Loucy (cell line): ENCODE measurements around the gene CDK15.

Experiments used
- EZH2phosphoT487 ChIP-seq: fragments of 200-600 bp; IDR thresholded peaks from 2 replicates; pipeline ENCODE4 v1.6.1; 2018; ENCODE audit warnings: antibody characterized with exemption, mild to moderate bottlenecking, moderate library complexity, borderline replicate concordance
- TF ChIP-seq, protein P1 (sequence below): fragments of 200-600 bp; sonication (generic); conservative IDR thresholded peaks from 2 replicates; pipeline ENCODE4 v1.5.1; 2014; ENCODE audit warnings: mild to moderate bottlenecking, antibody characterized with exemption, low read length

DNA sequence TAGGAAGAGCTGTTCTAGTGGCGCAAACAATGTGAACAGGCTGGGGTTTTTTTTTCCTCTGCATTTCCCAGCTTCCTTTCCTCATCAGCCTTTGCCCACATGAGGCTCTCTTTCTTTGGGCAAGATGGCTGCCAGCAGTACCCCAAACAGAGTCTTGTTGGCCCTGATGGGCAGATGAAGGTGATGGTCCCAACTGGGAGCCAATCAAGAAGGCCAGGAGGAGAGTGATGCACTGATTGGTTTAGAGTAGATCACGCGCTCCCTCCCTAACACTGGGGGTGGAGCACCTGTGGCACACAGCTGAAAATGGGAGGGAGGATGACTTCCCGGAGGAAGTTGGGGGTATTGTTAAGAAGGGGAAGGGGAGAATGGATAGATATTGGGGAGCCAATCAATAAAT is 131.0 kb downstream of the CDK15 start:
- TF ChIP-seq, protein P1, sequence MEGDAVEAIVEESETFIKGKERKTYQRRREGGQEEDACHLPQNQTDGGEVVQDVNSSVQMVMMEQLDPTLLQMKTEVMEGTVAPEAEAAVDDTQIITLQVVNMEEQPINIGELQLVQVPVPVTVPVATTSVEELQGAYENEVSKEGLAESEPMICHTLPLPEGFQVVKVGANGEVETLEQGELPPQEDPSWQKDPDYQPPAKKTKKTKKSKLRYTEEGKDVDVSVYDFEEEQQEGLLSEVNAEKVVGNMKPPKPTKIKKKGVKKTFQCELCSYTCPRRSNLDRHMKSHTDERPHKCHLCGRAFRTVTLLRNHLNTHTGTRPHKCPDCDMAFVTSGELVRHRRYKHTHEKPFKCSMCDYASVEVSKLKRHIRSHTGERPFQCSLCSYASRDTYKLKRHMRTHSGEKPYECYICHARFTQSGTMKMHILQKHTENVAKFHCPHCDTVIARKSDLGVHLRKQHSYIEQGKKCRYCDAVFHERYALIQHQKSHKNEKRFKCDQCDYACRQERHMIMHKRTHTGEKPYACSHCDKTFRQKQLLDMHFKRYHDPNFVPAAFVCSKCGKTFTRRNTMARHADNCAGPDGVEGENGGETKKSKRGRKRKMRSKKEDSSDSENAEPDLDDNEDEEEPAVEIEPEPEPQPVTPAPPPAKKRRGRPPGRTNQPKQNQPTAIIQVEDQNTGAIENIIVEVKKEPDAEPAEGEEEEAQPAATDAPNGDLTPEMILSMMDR: no peak
- TF ChIP-seq EZH2phosphoT487: no peak
